K562 (cell line): ENCODE measurements around the gene NRM. TPM values are rescaled to one million over a fixed set of nuclear protein-coding genes. Genes with fewer than 3 reads are reported as not detected.

Source experiments
- ARNT ChIP-seq, 2 experiments: fragments of 450-650 bp; IDR thresholded peaks; 2 replicates each; pipeline ENCODE4 v1.6.1; 2016; ENCODE audit warnings: mild to moderate bottlenecking in 1 of 2
- KLF10 ChIP-seq: fragments of 250-450 bp; sonication (Bioruptor Pico); IDR thresholded peaks from 2 replicates; pipeline ENCODE4 v1.6.1; 2021; ENCODE audit warnings: matching md5 sums
- NCOA1 ChIP-seq: fragments of 450-650 bp; IDR thresholded peaks from 2 replicates; pipeline ENCODE4 v1.6.1; 2016; ENCODE audit warnings: low read depth
- NR2C1 ChIP-seq, 2 experiments: fragments of 450-650 bp; IDR thresholded peaks; 2 replicates each; pipeline ENCODE4 v1.6.1; 2017; ENCODE audit warnings: mild to moderate bottlenecking in 2 of 2, antibody characterized with exemption in 1 of 2, inconsistent platforms in 1 of 2, missing compliant biosample characterization in 1 of 2, missing genetic modification characterization in 1 of 2
- RB1 ChIP-seq: fragments of 450-650 bp; IDR thresholded peaks from 2 replicates; pipeline ENCODE4 v1.6.1; 2017; ENCODE audit warnings: low read depth, mild to moderate bottlenecking
- SNIP1 ChIP-seq: fragments of 450-650 bp; IDR thresholded peaks from 2 replicates; pipeline ENCODE4 v1.7.1; 2017; ENCODE audit warnings: low read depth, mild to moderate bottlenecking
- ZBTB40 ChIP-seq, 2 experiments: fragments of 450-650 bp in 1 of 2; sonication (generic) in 1 of 2; formaldehyde crosslinking in 1 of 2; IDR thresholded peaks; 2 replicates each; pipeline versions ENCODE4 v1.7.1 to v1.9.0; 2016 to 2022; ENCODE audit warnings: inconsistent platforms in 1 of 2, mild to moderate bottlenecking in 1 of 2, missing genetic modification reagents in 1 of 2
- polyA plus RNA-seq, 8 experiments: library from polyadenylated mRNA; depleted of rRNA in 4 of 8; stranded (reverse) in 5 of 8; unstranded in 3 of 8; fragments of >200 nt; fragmentation: Nextera tagmentation in 2 of 8; fragmentation: Illumina TruSeq in 1 of 8; extraction: Ambion mirVana in 2 of 8; extraction: Trizol in 1 of 8; gene quantifications; 2 replicates each; pipeline versions ENCODE4 v1.2.1 to v1.2.3, GENCODE V29; 2011 to 2014; ENCODE audit warnings: inconsistent platforms in 1 of 8, missing spikeins in 1 of 8
- total RNA-seq, 7 experiments: library from RNA; depleted of rRNA in 6 of 7; stranded (reverse); fragments of >200 nt in 6 of 7; fragmentation: Illumina TruSeq in 2 of 7; extraction: Trizol in 2 of 7; gene quantifications; 2 replicates each; pipeline versions ENCODE4 v1.2.1 to v1.2.3, GENCODE V29; 2011 to 2021; ENCODE audit warnings: low replicate concordance in 1 of 7
- TF ChIP-seq, protein P1 (sequence below): sonication (generic); formaldehyde crosslinking; IDR thresholded peaks from 2 replicates; pipeline ENCODE4 v1.8.1; 2023; ENCODE audit warnings: missing genetic modification reagents, mild to moderate bottlenecking, borderline replicate concordance

Gene NRM
- total and polyA plus RNA-seq, 9 of the 15 experiments (the other 6 are each of a cell fraction or from before 2014, with no cell fraction given) = 9.7 to 58.2 (median 18.1) TPM

GRCh38 chr6:30682143-30683117 lies 8.4 kb downstream of the NRM start (continued):
- TF ChIP-seq NCOA1 (peak; percentile 55), ZBTB40 (IDR thresholded peaks at IDR 0.05) (peak; percentile 94), ZBTB40 (CRISPR knock-in tag; IDR thresholded peaks at IDR 0.05) (no peak), RB1 (0 out of 2 replicates have a peak, but pooled peaks have one; percentile 22), KLF10 (CRISPR knock-in tag) (no peak), SNIP1 (no peak), NR2C1 (IDR thresholded peaks at IDR 0.05) (no peak), NR2C1 (tag; IDR thresholded peaks at IDR 0.05) (peak; percentile 55; the same call in 1 of the 2 replicates), ARNT (IDR thresholded peaks at IDR 0.05) (peak; percentile 17 to 29; a peak in 1 of 4 replicates)
- TF ChIP-seq, protein P1, sequence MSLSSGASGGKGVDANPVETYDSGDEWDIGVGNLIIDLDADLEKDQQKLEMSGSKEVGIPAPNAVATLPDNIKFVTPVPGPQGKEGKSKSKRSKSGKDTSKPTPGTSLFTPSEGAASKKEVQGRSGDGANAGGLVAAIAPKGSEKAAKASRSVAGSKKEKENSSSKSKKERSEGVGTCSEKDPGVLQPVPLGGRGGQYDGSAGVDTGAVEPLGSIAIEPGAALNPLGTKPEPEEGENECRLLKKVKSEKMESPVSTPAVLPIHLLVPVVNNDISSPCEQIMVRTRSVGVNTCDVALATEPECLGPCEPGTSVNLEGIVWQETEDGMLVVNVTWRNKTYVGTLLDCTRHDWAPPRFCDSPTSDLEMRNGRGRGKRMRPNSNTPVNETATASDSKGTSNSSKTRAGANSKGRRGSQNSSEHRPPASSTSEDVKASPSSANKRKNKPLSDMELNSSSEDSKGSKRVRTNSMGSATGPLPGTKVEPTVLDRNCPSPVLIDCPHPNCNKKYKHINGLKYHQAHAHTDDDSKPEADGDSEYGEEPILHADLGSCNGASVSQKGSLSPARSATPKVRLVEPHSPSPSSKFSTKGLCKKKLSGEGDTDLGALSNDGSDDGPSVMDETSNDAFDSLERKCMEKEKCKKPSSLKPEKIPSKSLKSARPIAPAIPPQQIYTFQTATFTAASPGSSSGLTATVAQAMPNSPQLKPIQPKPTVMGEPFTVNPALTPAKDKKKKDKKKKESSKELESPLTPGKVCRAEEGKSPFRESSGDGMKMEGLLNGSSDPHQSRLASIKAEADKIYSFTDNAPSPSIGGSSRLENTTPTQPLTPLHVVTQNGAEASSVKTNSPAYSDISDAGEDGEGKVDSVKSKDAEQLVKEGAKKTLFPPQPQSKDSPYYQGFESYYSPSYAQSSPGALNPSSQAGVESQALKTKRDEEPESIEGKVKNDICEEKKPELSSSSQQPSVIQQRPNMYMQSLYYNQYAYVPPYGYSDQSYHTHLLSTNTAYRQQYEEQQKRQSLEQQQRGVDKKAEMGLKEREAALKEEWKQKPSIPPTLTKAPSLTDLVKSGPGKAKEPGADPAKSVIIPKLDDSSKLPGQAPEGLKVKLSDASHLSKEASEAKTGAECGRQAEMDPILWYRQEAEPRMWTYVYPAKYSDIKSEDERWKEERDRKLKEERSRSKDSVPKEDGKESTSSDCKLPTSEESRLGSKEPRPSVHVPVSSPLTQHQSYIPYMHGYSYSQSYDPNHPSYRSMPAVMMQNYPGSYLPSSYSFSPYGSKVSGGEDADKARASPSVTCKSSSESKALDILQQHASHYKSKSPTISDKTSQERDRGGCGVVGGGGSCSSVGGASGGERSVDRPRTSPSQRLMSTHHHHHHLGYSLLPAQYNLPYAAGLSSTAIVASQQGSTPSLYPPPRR (CRISPR knock-in tag) = no peak
